H1 (cell line): ENCODE data around the gene IQCF2. TPM values are rescaled to one million over a fixed set of nuclear protein-coding genes. Genes with fewer than 3 reads are reported as not detected.

ENCODE experiments used
- EGR1 ChIP-seq: IDR thresholded peaks from 2 replicates; pipeline ENCODE4 v1.6.1; 2011; ENCODE audit warnings: low read depth, low read length, borderline replicate concordance
- NRF1 ChIP-seq: IDR thresholded peaks from 2 replicates; pipeline ENCODE4 v1.6.1; 2011; ENCODE audit warnings: mild to moderate bottlenecking, low read depth, low read length, improper control_type of control experiment
- SAP30 ChIP-seq: fragments of 300-600 bp; sonication (generic); IDR thresholded peaks from 2 replicates; pipeline ENCODE4 v1.7.1; 2012; ENCODE audit warnings: low read length, moderate library complexity, mild to moderate bottlenecking, inconsistent platforms; ENCODE audit not compliant: insufficient read depth, insufficient replicate concordance
- polyA plus RNA-seq, 7 experiments: library from polyadenylated mRNA; depleted of rRNA in 3 of 7; stranded (reverse) in 5 of 7; unstranded in 2 of 7; fragments of >200 nt in 5 of 7; fragments of 200-250 nt in 2 of 7; gene quantifications; 1 replicate in 5 of 7; 2 replicates in 1 of 7; 4 replicates in 1 of 7; pipeline versions ENCODE4 v1.2.1 to v1.2.3, GENCODE V29; 2011 to 2013; ENCODE audit warnings: missing spikeins in 2 of 7, mixed read lengths in 2 of 7
- total RNA-seq: library from RNA; stranded (reverse); fragmentation: NEBNext Ultra II Directional; extraction: Animal tissue kit (Norgen Biotek cat#: 25700); gene quantifications from 2 replicates; pipeline ENCODE4 v1.2.1, GENCODE V29; 2021
- TF ChIP-seq, protein P1 (sequence below): IDR thresholded peaks from 2 replicates; pipeline ENCODE4 v1.6.1; 2012; ENCODE audit warnings: inconsistent platforms

Gene IQCF2
- total and polyA plus RNA-seq, 2 of the 8 experiments (the other 6 are each of a cell fraction or from before 2014, with no cell fraction given), result not detected

DNA sequence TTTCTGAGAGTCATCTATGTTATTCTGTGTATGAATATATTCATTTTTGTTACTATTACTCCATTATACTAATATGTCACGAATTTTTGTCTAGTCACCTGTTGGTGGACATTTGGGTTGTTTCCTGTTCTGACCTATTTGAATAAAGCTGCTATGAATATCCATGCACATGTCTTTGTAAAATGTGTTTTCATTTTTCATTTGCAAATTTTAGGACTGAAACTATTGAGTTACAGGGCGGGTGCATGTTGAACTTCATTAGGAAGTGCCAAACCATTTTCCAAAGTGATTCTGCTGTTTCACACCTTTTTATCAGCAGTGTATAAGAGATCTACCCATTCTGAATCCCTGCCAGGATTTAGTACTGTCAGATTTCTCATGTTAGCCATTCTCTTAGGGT is 44.7 kb upstream of the IQCF2 start (continued):
- TF ChIP-seq, protein P1, sequence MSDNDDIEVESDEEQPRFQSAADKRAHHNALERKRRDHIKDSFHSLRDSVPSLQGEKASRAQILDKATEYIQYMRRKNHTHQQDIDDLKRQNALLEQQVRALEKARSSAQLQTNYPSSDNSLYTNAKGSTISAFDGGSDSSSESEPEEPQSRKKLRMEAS, result no peak
- TF ChIP-seq NRF1 (no peak), EGR1 (no peak), SAP30 (no peak)
- TF ChIP-seq, all 59 proteins: peak for 0
